ENCODE results near the gene FBLN2.

The FBLN2 gene

DNA sequence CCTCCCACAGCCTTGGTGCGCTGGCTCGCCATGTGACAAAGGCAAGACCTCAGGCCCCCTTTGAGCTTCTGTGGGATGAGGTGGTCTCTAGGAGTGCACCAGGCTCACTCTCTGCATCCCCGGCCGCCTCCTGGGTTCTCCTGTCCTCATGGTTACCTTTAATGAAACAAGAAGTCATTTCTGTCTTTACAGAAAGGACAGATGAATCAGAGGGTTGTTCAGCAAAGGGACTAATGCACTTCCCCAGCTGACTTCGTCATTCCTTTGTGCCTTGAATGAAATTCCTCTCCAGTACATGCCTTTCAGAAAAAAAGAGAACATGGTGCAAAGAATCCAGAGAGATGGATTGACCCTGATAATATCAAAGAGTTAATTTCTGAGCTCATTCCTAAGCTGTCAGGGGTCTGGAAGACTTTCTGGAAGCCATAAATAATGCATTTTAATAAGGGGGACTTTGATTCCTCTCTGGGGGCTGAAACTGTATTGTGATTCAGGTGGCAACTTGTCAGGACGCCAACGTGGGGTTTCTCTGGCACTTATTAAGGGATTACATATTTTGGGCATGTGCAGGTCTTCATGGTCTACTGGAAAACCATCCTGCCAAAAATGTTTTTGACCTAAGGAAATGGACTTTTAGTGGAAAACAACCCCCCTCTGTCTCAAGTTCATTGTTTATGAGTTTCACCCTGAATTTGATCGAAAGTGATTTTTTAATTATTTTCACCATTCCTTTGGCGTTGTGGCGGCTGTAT is 122.7 kb downstream of the FBLN2 start:
- no peak for DNase-seq

DNA sequence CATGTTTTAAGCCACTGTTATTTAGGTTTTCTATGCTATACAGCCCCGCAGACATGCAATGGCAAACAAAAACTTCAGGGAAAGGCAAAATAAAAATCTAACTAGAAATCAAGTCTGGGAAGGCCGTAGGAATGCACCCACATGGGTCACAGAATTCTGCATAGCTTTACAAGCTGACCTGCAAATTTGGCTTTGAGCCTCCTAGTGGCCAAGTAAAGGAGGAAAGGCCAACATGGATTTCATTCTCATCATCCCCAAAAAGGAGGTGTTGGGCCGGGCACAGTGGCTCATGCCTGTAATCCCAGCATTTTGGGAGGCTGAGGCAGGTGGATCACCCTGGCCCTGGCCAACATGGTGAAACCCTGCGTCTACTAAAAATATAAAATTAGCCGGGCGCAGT is 124.3 kb downstream of the FBLN2 start:
- DNase-seq, result no peak

GRCh38 chr3:13674538-13675185 is 125.7 kb downstream of the FBLN2 start:
- DNase-seq, result no peak

GRCh38 chr3:13676356-13677017 is 127.6 kb downstream of the FBLN2 start:
- DNase-seq, result no peak

DNA sequence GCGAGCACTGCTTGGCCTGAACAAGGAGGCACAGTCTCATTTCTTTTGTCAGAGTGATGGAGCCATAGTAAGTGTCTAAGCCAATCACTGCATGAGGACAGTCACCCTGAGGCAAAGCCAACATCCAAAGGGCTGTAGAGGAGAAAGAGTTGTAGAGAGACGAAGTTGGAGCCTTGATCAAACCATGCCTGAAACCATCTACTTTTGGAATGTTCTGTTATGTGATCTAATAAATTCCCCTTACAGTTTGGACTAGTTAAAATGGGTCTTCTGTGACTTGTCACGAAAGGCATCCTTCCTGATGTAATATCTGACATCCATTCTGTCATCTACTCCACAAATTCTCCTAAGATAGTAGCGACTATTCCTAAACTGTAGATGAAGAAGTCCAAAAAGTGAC is 128.3 kb downstream of the FBLN2 start:
- DNase-seq, result no peak

- DNase-seq, result no peak
Observed at GRCh38 chr3:13681931-13682330, 133.0 kb downstream of the FBLN2 start.

DNA sequence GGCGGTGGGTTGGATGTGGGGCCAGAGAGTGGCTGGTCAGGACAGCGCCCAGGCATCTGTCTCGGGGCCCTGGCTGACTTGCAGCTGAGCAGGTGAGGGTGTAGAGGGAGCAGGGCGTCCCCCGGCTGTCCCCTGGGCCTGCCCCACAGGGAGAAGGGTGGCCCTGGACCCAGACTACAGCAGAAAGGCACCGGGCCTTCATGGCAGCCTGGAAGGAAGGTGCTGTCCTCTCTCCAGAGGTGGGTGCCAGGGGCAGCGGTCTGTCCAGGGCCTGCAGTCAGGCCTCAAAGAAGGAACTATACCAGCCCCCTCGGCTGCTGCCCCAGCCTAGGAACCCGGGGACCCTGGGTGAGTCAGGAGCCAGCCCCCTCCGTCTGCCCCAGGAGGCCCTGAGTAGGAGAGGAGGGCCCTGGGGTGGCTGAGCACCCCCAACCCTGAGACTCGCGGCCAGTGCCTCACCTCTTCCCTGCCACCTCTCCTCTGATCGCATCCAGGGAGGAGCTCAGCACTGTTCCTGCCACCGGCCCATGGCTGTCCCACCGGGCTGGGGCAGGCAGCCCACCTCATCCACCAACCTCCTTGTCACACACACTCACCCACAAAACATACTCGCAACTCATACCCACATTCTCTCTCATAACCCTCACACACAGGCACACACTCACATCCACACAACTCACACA is 133.5 kb downstream of the FBLN2 start:
- no peak for DNase-seq

- DNase-seq, result no peak
Observed at GRCh38 chr3:13683288-13683687, 134.4 kb downstream of the FBLN2 start.

DNA sequence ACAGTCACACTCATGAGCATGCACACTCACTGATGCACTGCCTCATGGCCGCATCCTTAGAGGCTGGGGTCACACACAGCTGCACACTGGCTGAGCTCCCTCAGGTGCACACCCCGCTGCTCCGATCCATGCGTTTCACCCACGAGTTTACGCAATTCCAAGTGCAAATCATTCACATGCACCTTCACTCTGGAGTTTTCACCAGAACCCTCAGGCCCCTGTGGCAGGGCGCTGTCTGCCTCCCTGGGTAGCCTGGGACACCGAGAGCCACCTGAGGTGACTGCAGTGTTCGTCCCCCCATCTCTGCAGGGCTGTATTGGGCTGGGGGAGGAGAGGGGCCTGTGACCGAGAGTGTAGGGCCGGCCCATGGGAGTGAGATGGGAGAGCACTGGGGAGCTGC is 134.8 kb downstream of the FBLN2 start:
- DNase-seq, result no peak

DNA sequence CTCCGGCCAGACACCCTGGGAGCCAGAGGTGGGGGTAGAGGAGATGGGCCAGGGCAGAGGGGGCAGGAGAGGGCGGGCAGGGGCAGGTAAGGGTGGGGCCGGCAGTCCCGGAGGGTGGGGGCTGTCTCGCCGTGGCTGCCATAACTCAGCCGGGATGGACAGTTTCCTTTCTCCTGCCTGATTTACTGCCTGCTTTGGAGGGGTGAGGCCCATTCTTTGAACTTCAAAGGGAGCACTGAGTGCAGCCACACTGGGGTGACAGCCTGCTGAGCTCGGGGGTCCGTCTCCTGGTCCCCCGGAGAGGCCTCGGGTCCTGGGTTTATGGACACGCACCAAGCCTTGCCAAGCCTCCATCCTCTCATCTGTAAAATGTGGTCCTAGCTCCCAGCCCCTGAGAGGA is 135.4 kb downstream of the FBLN2 start:
- DNase-seq, result no peak

GRCh38 chr3:13684854-13685253 is 135.9 kb downstream of the FBLN2 start:
- DNase-seq, result no peak

DNA sequence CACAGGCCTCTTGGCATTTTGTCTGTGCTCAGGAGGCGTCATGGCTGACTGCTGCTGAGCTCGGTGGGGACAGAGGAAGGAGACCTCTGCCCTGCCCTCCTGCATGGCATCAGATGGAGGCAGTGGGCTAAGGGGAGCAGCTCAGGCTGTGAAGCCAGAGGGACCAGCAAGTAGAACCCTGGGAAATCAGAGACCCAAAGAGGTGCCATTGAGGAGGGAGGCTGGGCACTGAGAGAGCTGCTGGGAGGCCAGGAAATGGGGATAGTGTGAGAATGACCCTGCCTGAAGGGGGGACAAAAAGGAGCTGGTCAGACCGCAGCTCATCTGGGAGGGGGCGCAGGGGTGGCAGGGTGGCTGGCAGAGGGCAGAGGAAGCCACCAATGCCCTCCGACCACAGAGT is 136.8 kb downstream of the FBLN2 start:
- no peak for DNase-seq

- DNase-seq, result no peak
Observed at GRCh38 chr3:13686367-13687160, 137.6 kb downstream of the FBLN2 start.

DNA sequence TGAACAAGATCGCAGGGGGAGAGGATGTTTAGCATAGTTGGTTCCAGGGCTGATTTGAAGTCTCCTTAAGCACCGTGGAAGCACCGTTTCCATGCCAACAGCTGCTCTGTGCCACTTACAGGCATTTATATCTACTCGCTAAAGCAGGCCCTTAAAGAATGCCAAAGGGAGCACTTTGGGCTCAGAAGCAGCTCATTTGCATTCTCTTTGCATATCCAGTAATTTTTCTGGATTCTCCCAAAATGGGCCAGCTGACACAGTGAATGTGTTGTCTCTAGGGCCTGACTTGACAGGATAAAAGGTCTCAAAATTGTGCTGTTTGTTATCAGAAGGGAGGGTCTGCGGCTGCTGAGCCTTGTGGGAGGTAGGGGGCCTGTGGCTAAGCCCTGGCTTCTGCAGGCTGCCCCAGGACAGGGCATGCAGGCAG is 138.6 kb downstream of the FBLN2 start:
- DNase-seq, result no peak

Measured in stimulated activated CD8-positive, alpha-beta memory T cell treated with anti-CD3 and anti-CD28 coated beads, Interleukin-4, amount 100 ng/mL, for 48 hours (primary cell).